SK-N-SH (cell line): Measurements from ENCODE around the gene POLR3B. TPM values are rescaled to one million over a fixed set of nuclear protein-coding genes. Genes with fewer than 3 reads are reported as not detected.

Source experiments
- CTCF ChIA-PET: fragments of 300-600, 350-600 bp; formaldehyde crosslinking; extraction: SDS; loops from one replicate; lab custom pipeline; 2021; lab: Yijun Ruan, JAX
- POLR2A ChIA-PET: fragments of 350-600 bp; sonication (Branson Sonifier 250); formaldehyde crosslinking; extraction: SDS; loops from one replicate; lab custom pipeline; 2020; ENCODE audit warnings: antibody characterized with exemption, inconsistent platforms; lab: Yijun Ruan, JAX
- DNase-seq: peaks from one replicate; pipeline ENCODE4 v3.0.0; 2012
- H2AFZ ChIP-seq: fragments of 200-600 bp; sonication (generic); 2 replicates; pipeline ENCODE4 v1.8.1; 2016; ENCODE audit warnings: antibody characterized with exemption, mild to moderate bottlenecking, low read depth
- H3F3A ChIP-seq: fragments of 200-600 bp; sonication (generic); replicated peaks from 2 replicates; pipeline ENCODE3; 2016; ENCODE audit warnings: antibody characterized with exemption, mild to moderate bottlenecking; ENCODE audit not compliant: insufficient read depth
- H3K27ac ChIP-seq, 2 experiments: fragments of 200-500 bp in 1 of 2; fragments of 200-600 bp in 1 of 2; sonication (Bioruptor generic) in 1 of 2; sonication (generic), shearing (Covaris generic) in 1 of 2; 2 replicates each; pipeline versions ENCODE4 v1.5.1 to v1.6.1; 2014 to 2016; ENCODE audit warnings: low read depth in 2 of 2, inconsistent platforms in 1 of 2, low read length in 1 of 2, mild to moderate bottlenecking in 1 of 2, mixed read lengths in 1 of 2
- H3K27me3 ChIP-seq: fragments of 200-600 bp; sonication (generic), shearing (Covaris generic); 2 replicates; pipeline ENCODE4 v1.6.1; 2016; ENCODE audit warnings: mixed run types; ENCODE audit not compliant: insufficient read depth
- H3K36me3 ChIP-seq, 2 experiments: fragments of 200-500 bp in 1 of 2; fragments of 200-600 bp in 1 of 2; sonication (Bioruptor generic) in 1 of 2; sonication (generic) in 1 of 2; replicated peaks in 1 of 2; 2 replicates each; pipeline versions ENCODE3 to v1.5.1; 2014 to 2016; ENCODE audit warnings: low read length in 1 of 2, mild to moderate bottlenecking in 1 of 2; ENCODE audit not compliant: insufficient read depth in 2 of 2, control insufficient read depth in 1 of 2
- H3K4me1 ChIP-seq, 2 experiments: fragments of 200-500 bp in 1 of 2; fragments of 200-600 bp in 1 of 2; sonication (Bioruptor generic) in 1 of 2; sonication (generic), shearing (Covaris generic) in 1 of 2; 2 replicates each; pipeline versions ENCODE4 v1.5.1 to v1.6.1; 2014 to 2016; ENCODE audit warnings: low read depth in 1 of 2, low read length in 1 of 2, mixed run types in 1 of 2; ENCODE audit not compliant: insufficient read depth in 2 of 2, control insufficient read depth in 1 of 2
- H3K4me2 ChIP-seq: fragments of 200-600 bp; sonication (generic), shearing (Covaris generic); 2 replicates; pipeline ENCODE4 v1.6.1; 2017; ENCODE audit warnings: mixed run types
- H3K4me3 ChIP-seq, 2 experiments: fragments of 200-500 bp in 1 of 2; fragments of 200-600 bp in 1 of 2; sonication (Bioruptor generic) in 1 of 2; sonication (generic), shearing (Covaris generic) in 1 of 2; 2 replicates each; pipeline versions ENCODE4 v1.5.1 to v1.8.1; 2014 to 2016; ENCODE audit warnings: low read depth in 2 of 2, inconsistent platforms in 1 of 2, low read length in 1 of 2, mild to moderate bottlenecking in 1 of 2, mixed read lengths in 1 of 2, moderate library complexity in 1 of 2
- H3K79me2 ChIP-seq: fragments of 200-600 bp; sonication (generic); 2 replicates; pipeline ENCODE4 v1.8.1; 2017; ENCODE audit warnings: mild to moderate bottlenecking; ENCODE audit not compliant: insufficient read depth
- H3K9ac ChIP-seq: fragments of 200-600 bp; sonication (generic); 2 replicates; pipeline ENCODE4 v1.6.1; 2017; ENCODE audit warnings: mixed run types
- H3K9me2 ChIP-seq: fragments of 200-600 bp; sonication (generic); 2 replicates; pipeline ENCODE4 v1.6.1; 2017; ENCODE audit warnings: mixed run types
- H3K9me3 ChIP-seq: fragments of 200-600 bp; sonication (generic); 2 replicates; pipeline ENCODE4 v1.6.1; 2017; ENCODE audit warnings: mixed run types, mild to moderate bottlenecking, moderate library complexity
- H4K20me1 ChIP-seq: fragments of 200-600 bp; sonication (generic); 2 replicates; pipeline ENCODE4 v1.6.1; 2017; ENCODE audit warnings: mild to moderate bottlenecking, mixed run types; ENCODE audit not compliant: insufficient read depth
- CTCF ChIP-seq: fragments of 200-600 bp; sonication (generic); IDR thresholded peaks from 2 replicates; pipeline ENCODE4 v1.6.1; 2017; ENCODE audit warnings: antibody characterized with exemption, mild to moderate bottlenecking, moderate library complexity
- EP300 ChIP-seq, 2 experiments: IDR thresholded peaks; 2 replicates each; pipeline versions ENCODE4 v1.4.0 to v1.6.1; 2012; ENCODE audit warnings: borderline replicate concordance in 1 of 2, low read depth in 1 of 2, low read length in 1 of 2
- EZH2phosphoT487 ChIP-seq: fragments of 200-600 bp; sonication (generic); IDR thresholded peaks from 2 replicates; pipeline ENCODE4 v1.6.1; 2017; ENCODE audit warnings: low read depth, mixed run types, mild to moderate bottlenecking, antibody characterized with exemption, moderate library complexity, borderline replicate concordance
- FOSL2 ChIP-seq: IDR thresholded peaks from 2 replicates; pipeline ENCODE4 v1.4.0; 2012; ENCODE audit warnings: low read depth, mild to moderate bottlenecking, moderate library complexity, borderline replicate concordance
- FOXJ3 ChIP-seq: sonication (generic); formaldehyde crosslinking; IDR thresholded peaks from 2 replicates; pipeline ENCODE4 v1.5.1; 2020; ENCODE audit warnings: mild to moderate bottlenecking, missing genetic modification reagents
- FOXM1 ChIP-seq: IDR thresholded peaks from 2 replicates; pipeline ENCODE4 v1.4.0; 2012; ENCODE audit warnings: low read depth, mild to moderate bottlenecking
- GABPA ChIP-seq: IDR thresholded peaks from 2 replicates; pipeline ENCODE4 v1.4.0; 2012; ENCODE audit warnings: low read depth, mild to moderate bottlenecking
- MEF2A ChIP-seq: IDR thresholded peaks from 2 replicates; pipeline ENCODE4 v1.4.0; 2012; ENCODE audit warnings: low read depth, borderline replicate concordance
- MXI1 ChIP-seq: IDR thresholded peaks from 2 replicates; pipeline ENCODE4 v1.6.1; 2012; ENCODE audit warnings: mild to moderate bottlenecking, low read depth, low read length, improper control_type of control experiment
- NFIC ChIP-seq: IDR thresholded peaks from 2 replicates; pipeline ENCODE4 v1.4.0; 2012; ENCODE audit warnings: borderline replicate concordance
- POLR2AphosphoS5 ChIP-seq: IDR thresholded peaks from 2 replicates; pipeline ENCODE4 v1.6.1; 2012; ENCODE audit warnings: low read depth, low read length
- RCOR1 ChIP-seq: fragments of 150-350 bp; IDR thresholded peaks from 2 replicates; pipeline ENCODE4 v1.6.1; 2017; ENCODE audit warnings: antibody characterized with exemption, low read length
- RFX5 ChIP-seq: IDR thresholded peaks from 2 replicates; pipeline ENCODE4 v1.6.1; 2012; ENCODE audit warnings: mild to moderate bottlenecking, improper control_type of control experiment, low read length
- SIN3A ChIP-seq: IDR thresholded peaks from 2 replicates; pipeline ENCODE4 v1.6.1; 2012; ENCODE audit warnings: low read depth, mild to moderate bottlenecking, low read length, moderate library complexity, borderline replicate concordance
- SMC3 ChIP-seq: IDR thresholded peaks from 2 replicates; pipeline ENCODE4 v1.6.1; 2012; ENCODE audit warnings: low read depth, low read length, improper control_type of control experiment
- USF1 ChIP-seq: IDR thresholded peaks from 2 replicates; pipeline ENCODE4 v1.4.0; 2012; ENCODE audit warnings: low read depth, borderline replicate concordance
- USF2 ChIP-seq: fragments of 150-350 bp; IDR thresholded peaks from 2 replicates; pipeline ENCODE4 v1.6.1; 2017; ENCODE audit warnings: antibody characterized with exemption, low read length, low read depth, borderline replicate concordance
- YY1 ChIP-seq: IDR thresholded peaks from 2 replicates; pipeline ENCODE4 v1.4.0; 2012; ENCODE audit warnings: low read depth, mild to moderate bottlenecking
- WGBS: methylation state at CpG from one replicate; pipeline ENCODE4 v1.1.6; 2017; ENCODE audit warnings: low lambda C conversion rate; 5-methylcytosine and 5-hydroxymethylcytosine counted together
- polyA plus RNA-seq, 3 experiments: library from polyadenylated mRNA; depleted of rRNA; stranded (reverse); fragments of >200 nt; gene quantifications; 2 replicates each; pipeline ENCODE4 v1.2.3, GENCODE V29; 2012
- TF ChIP-seq, protein P1 (sequence below): IDR thresholded peaks from 2 replicates; pipeline ENCODE4; 2012
- TF ChIP-seq, protein P2 (sequence below): IDR thresholded peaks from 2 replicates; pipeline ENCODE4 v1.4.0; 2012; ENCODE audit warnings: low read depth

Gene POLR3B
- polyA plus RNA-seq, 1 of the 3 experiments (the other 2 are of a cell fraction): 3.3 TPM

- Histone ChIP-seq H3K4me2 (no peak overlapping the region), H3K36me3 (peaks cover 13 to 23% of the 10 kb centered on the region in 2 experiments), H3K9ac (no peak overlapping the region), H3K27ac (no peak overlapping the region), H4K20me1 (no peaks in the 10 kb centered on the region), H3K9me2 (no peaks in the 10 kb centered on the region), H3K79me2 (peaks cover 31% of the 10 kb centered on the region), H3F3A (no peaks in the 10 kb centered on the region), H3K4me3 (no peak overlapping the region), H2AFZ (no peak overlapping the region), H3K9me3 (no peaks in the 10 kb centered on the region), H3K4me1 (no peaks in the 10 kb centered on the region), H3K27me3 (no peaks in the 10 kb centered on the region)
- POLR2A ChIA-PET: no interaction called here
- CTCF ChIA-PET: interaction anchor here (2.5 kb wide), 1 partner anchor 556 kb away, joined by 5 read pairs; no protein-coding TSS in a partner anchor
- 95% methylated on average over 4 of the region's 4 CpGs for WGBS
- DNase-seq: no peak
- TF ChIP-seq USF1 (no peak), MXI1 (no peak), NFIC (no peak), RFX5 (no peak), GABPA (no peak), POLR2AphosphoS5 (no peak), FOXJ3 (CRISPR knock-in tag) (no peak), CTCF (no peak), YY1 (no peak), SIN3A (no peak), EP300 (IDR thresholded peaks at IDR 0.05; ENCODE audit: borderline replicate concordance in 1 of 2, low read depth in 1 of 2, low read length in 1 of 2) (no peak), FOXM1 (no peak), MEF2A (no peak), EZH2phosphoT487 (no peak), USF2 (no peak), RCOR1 (no peak), FOSL2 (no peak), SMC3 (no peak)
- TF ChIP-seq, protein P1, sequence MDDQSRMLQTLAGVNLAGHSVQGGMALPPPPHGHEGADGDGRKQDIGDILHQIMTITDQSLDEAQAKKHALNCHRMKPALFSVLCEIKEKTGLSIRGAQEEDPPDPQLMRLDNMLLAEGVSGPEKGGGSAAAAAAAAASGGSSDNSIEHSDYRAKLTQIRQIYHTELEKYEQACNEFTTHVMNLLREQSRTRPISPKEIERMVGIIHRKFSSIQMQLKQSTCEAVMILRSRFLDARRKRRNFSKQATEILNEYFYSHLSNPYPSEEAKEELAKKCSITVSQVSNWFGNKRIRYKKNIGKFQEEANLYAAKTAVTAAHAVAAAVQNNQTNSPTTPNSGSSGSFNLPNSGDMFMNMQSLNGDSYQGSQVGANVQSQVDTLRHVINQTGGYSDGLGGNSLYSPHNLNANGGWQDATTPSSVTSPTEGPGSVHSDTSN: no peak
- TF ChIP-seq, protein P2, sequence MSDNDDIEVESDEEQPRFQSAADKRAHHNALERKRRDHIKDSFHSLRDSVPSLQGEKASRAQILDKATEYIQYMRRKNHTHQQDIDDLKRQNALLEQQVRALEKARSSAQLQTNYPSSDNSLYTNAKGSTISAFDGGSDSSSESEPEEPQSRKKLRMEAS: no peak
These were observed 6.7 kb downstream of the POLR3B start for GRCh38 chr12:106364261-106364660.
